ENCODE results near the gene SLC26A1. TPM values are rescaled to one million over a fixed set of nuclear protein-coding genes. Genes with fewer than 3 reads are reported as not detected.

SLC26A1 gene
- total RNA-seq, 1 experiment from 2014 or later = 0.85 TPM

DNA sequence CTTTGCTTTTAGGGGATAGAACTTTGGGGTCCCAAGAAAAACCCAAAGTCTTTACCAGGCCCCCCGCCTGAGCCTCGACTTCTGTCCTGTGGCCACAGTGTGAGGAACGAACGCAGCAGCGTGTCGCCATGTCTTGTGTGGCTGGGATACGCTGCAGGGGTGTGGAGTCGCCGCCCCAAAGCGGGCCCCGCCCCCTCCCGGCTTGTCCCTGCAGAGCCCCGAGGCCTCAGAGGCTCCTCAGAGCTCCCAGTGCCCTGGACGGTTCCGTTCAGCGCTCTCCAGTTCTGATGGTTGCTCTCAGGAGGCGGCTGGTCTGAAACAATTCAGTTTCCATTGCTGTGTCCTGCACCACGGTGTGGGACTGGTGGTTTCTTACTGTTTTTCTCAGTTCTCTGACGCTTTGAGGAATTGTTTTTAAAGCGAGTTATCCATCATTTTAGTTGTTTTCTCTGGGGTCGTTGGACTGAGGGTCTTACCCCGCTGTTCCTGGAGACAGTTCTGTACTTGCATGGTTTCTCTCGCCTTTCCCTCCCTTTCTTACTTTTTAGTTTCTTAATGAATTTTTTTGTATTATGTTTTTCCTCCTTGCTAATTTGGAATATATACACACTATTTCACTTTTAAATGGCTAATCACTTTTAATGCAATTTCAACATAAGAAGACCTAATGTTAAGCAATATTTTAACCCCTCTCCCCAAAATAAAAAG is 7.9 kb downstream of the SLC26A1 start:
- TF ChIP-seq ETV6 (CRISPR knock-in tag; IDR thresholded peaks at IDR 0.05) = peak; percentile 28; the same call in 1 of the 2 replicates
- no peak for TF ChIP-seq NR2C2 (CRISPR knock-in tag; IDR thresholded peaks at IDR 0.05)
- TF ChIP-seq ZNF219 (CRISPR knock-in tag; IDR thresholded peaks at IDR 0.05; ENCODE audit: borderline replicate concordance) = no peak
- TF ChIP-seq ZNF423 (CRISPR knock-in tag; IDR thresholded peaks at IDR 0.05) = no peak
- no peak for TF ChIP-seq ZNF317 (CRISPR knock-in tag; IDR thresholded peaks at IDR 0.05; ENCODE audit: borderline replicate concordance, low read depth)
- TF ChIP-seq MAX (CRISPR knock-in tag; IDR thresholded peaks at IDR 0.05) = peak; percentile 27; the same call in 1 of the 2 replicates
- TF ChIP-seq, protein P1, sequence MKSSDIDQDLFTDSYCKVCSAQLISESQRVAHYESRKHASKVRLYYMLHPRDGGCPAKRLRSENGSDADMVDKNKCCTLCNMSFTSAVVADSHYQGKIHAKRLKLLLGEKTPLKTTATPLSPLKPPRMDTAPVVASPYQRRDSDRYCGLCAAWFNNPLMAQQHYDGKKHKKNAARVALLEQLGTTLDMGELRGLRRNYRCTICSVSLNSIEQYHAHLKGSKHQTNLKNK (CRISPR knock-in tag; IDR thresholded peaks at IDR 0.05) = no peak
- TF ChIP-seq FOXP4 (CRISPR knock-in tag; IDR thresholded peaks at IDR 0.05) = no peak
- TF ChIP-seq NR3C1 (CRISPR knock-in tag; conservative IDR thresholded peaks at IDR 0.05; ENCODE audit: low read depth) = no peak
- TF ChIP-seq, protein P2, sequence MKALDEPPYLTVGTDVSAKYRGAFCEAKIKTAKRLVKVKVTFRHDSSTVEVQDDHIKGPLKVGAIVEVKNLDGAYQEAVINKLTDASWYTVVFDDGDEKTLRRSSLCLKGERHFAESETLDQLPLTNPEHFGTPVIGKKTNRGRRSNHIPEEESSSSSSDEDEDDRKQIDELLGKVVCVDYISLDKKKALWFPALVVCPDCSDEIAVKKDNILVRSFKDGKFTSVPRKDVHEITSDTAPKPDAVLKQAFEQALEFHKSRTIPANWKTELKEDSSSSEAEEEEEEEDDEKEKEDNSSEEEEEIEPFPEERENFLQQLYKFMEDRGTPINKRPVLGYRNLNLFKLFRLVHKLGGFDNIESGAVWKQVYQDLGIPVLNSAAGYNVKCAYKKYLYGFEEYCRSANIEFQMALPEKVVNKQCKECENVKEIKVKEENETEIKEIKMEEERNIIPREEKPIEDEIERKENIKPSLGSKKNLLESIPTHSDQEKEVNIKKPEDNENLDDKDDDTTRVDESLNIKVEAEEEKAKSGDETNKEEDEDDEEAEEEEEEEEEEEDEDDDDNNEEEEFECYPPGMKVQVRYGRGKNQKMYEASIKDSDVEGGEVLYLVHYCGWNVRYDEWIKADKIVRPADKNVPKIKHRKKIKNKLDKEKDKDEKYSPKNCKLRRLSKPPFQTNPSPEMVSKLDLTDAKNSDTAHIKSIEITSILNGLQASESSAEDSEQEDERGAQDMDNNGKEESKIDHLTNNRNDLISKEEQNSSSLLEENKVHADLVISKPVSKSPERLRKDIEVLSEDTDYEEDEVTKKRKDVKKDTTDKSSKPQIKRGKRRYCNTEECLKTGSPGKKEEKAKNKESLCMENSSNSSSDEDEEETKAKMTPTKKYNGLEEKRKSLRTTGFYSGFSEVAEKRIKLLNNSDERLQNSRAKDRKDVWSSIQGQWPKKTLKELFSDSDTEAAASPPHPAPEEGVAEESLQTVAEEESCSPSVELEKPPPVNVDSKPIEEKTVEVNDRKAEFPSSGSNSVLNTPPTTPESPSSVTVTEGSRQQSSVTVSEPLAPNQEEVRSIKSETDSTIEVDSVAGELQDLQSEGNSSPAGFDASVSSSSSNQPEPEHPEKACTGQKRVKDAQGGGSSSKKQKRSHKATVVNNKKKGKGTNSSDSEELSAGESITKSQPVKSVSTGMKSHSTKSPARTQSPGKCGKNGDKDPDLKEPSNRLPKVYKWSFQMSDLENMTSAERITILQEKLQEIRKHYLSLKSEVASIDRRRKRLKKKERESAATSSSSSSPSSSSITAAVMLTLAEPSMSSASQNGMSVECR (CRISPR knock-in tag; IDR thresholded peaks at IDR 0.05; ENCODE audit: borderline replicate concordance) = no peak
- TF ChIP-seq AFF4 (CRISPR knock-in tag; IDR thresholded peaks at IDR 0.05; ENCODE audit: borderline replicate concordance) = no peak
- peak; percentile 42; the same call in 1 of the 2 replicates for TF ChIP-seq GABPB1 (CRISPR knock-in tag; IDR thresholded peaks at IDR 0.05)
- TF ChIP-seq, protein P3, sequence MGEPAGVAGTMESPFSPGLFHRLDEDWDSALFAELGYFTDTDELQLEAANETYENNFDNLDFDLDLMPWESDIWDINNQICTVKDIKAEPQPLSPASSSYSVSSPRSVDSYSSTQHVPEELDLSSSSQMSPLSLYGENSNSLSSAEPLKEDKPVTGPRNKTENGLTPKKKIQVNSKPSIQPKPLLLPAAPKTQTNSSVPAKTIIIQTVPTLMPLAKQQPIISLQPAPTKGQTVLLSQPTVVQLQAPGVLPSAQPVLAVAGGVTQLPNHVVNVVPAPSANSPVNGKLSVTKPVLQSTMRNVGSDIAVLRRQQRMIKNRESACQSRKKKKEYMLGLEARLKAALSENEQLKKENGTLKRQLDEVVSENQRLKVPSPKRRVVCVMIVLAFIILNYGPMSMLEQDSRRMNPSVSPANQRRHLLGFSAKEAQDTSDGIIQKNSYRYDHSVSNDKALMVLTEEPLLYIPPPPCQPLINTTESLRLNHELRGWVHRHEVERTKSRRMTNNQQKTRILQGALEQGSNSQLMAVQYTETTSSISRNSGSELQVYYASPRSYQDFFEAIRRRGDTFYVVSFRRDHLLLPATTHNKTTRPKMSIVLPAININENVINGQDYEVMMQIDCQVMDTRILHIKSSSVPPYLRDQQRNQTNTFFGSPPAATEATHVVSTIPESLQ (CRISPR knock-in tag; IDR thresholded peaks at IDR 0.05) = no peak
- no peak for TF ChIP-seq NFYB (CRISPR knock-in tag; conservative IDR thresholded peaks at IDR 0.05; ENCODE audit: low read depth)
- TF ChIP-seq CREM (CRISPR knock-in tag; IDR thresholded peaks at IDR 0.05) = no peak
- peak; percentile 54 for TF ChIP-seq SP1 (CRISPR knock-in tag; conservative IDR thresholded peaks at IDR 0.05)
- no peak for TF ChIP-seq SMAD4 (CRISPR knock-in tag; IDR thresholded peaks at IDR 0.05)
- DNase-seq (ENCODE audit: low spot score) (peak; percentile 84), ATAC-seq (peak; percentile 89)
- CTCF ChIA-PET = interaction anchor here (0.6 to 1.6 kb wide), 4 partner anchors 9 to 59 kb away, joined by 3 to 5 read pairs (median 4); partner anchors contain the start of genes GAK and TMEM175
- Mint-ChIP-seq H3K9me3 (no peaks in the 10 kb centered on the region), H3K36me3 (no peaks in the 10 kb centered on the region), H3K27ac (no peak overlapping the region), H3K4me1 (peaks cover 12% of the 10 kb centered on the region), H3K4me3 (peak overlapping the region; percentile 80), H3K27me3 (ENCODE audit: low read depth) (peaks cover 18% of the 10 kb centered on the region)
- POLR2A ChIA-PET = interaction anchor here (1.0 kb wide), 1 partner anchor 9 kb away, joined by 5 read pairs; no protein-coding TSS in a partner anchor
